Upper lobe of left lung (tissue), 4 donors: ENCODE measurements around the gene IRF1.

ENCODE experiments used
- CTCF ChIP-seq, 6 experiments: fragments of 450-650 bp in 4 of 6; fragments of 200-600 bp in 2 of 6; sonication (generic) in 2 of 6; IDR thresholded peaks; one replicate each; pipeline ENCODE4 v1.5.1; 2016 to 2019; ENCODE audit warnings: antibody characterized with exemption in 6 of 6
- POLR2A ChIP-seq, 4 donors: fragments of 450-650 bp; IDR thresholded peaks; one replicate each; pipeline ENCODE4 v1.5.1; 2016 to 2017; ENCODE audit warnings: antibody characterized with exemption in 4 of 4, mild to moderate bottlenecking in 2 of 4
- POLR2AphosphoS5 ChIP-seq, 2 donors: sonication (generic); formaldehyde crosslinking; IDR thresholded peaks; one replicate each; pipeline ENCODE4 v1.5.1; 2017; ENCODE audit warnings: antibody characterized with exemption in 2 of 2

DNA sequence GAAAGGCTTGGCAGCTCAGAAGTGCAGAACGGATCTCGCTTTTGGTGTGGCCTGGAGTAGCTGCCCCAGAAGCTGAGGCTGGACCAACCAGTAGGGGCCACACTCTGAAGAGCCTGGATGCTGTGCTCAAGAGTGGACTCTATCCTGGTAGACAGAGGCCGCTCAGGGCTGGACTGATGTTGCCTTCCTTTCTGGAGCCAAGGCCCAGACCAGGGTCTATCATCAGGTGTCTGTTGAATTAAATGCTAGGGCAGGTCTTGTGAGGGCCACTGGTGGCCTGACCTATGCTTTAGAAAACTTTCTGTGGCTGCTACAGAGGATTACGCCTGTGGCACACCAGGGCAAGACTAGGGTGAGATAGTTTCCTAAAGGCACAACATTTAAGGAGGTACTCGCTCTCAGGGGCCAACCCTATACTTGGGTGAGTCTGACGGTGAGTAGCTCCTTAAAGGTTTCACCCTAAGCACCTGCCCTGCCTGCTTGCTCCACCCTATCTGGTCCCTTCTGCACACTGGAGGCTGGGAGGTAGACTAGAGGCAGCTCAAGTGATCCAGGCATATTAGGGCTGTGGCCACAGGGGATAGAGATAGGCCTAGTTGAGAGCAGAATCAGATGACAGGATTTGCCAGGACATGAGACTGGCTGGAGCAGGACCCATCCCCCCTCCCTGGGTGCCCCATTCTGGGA lies 9.8 kb upstream of the IRF1 start:
- TF ChIP-seq CTCF (IDR thresholded peaks at IDR 0.05): no peak
- no peak for TF ChIP-seq POLR2AphosphoS5 (IDR thresholded peaks at IDR 0.05)
- no peak for TF ChIP-seq POLR2A (IDR thresholded peaks at IDR 0.05)
